ENCODE results near the gene PLEKHG5.
A peak's percentile ranks its signal among the peaks of the same experiment; 100 is the strongest.
"Not testable (repeated sequence)": the region's sequence is repeated elsewhere in the genome, so short reads cannot be mapped to it uniquely, and the experiment has no call there.

PLEKHG5 gene

DNA sequence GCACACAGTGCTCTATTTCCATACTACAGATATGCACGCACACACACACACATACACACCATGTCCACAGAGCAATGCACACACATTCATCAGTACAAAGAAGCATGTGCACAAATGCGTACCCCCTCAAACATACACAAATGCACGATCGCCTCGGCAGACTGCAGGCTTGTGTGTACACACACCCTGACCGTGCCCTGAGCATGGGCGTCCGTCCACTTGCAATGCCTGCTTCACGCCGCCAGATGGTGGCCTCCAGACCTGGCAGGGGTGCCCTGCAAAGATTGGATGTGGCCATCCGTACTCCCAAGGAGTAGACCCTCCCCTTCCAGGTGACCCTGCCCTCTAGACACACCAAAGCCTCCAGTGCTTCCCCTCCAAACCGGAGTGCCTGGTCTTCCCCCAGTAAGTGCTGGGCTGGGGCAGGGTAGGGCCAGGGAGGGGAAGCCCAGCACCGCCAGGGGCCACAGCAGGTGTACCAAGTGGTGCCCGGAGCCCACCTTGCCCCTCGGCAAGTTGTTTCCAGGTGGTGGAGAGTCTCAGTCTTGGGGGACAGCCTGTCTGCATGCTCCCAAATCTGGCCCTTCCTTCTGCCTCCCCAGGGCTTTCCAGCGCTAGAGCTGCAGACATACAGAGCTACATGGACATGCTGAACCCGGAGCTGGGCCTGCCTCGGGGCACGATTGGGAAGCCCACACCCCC, 46.3 kb downstream of the PLEKHG5 start:
- DNase-seq, result peak; percentile 72

DNA sequence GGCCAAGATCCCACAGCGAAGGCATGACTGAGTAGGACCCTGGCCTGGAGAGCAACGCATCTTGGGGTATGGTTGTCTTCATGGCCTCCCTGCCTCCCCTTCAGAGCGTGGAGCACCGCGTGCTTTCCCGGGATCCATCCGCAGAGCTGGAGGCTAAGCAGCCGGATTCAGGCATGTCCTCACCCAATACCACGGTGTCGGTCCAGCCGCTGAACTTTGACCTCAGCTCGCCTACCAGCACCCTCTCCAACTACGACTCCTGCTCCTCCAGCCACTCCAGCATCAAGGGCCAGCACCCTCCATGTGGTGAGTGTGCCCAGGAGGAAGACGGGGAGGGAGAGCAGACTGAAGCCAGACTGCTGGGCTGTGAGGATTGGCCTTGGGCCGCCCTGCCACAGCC, 47.1 kb downstream of the PLEKHG5 start:
- no peak for DNase-seq

DNA sequence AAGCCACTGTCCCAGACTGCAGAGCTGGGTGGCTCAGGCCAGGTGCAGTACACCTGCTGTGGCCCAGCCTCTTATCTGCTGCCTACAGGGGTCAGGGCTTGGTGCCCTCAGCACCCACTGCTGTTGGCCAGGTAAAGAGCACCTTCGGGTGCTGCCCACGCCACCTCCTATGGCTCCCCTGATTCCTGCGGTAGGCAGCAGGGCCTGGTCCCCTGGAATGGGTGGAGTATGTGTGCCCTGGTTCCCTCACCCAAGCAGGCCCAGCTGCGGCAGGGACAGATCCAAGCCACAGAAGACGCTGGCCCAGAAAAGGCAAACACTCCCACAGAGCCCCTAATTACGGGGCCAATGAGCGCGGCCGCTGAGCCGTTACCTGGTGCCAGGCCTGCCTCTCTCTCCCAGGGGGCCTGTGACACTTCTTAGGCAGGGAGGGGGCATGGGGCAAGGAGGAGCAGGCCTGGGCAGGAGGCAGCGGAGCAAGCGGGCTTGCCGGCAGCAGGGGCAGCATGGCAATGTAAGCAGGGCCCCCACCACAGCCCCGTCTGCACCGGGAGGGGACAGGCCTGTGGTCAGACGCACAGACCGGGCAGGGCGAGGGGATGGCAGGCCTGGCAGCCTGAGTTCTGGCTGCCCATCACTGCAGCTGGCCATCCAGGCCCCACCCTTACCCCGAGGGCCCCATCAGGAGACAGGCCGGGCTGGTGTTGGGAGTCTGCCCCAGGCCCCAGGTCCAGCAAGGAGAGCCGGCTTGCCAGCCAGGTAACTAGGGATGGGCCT, 47.9 kb downstream of the PLEKHG5 start:
- DNase-seq, result peak; percentile 48

DNA sequence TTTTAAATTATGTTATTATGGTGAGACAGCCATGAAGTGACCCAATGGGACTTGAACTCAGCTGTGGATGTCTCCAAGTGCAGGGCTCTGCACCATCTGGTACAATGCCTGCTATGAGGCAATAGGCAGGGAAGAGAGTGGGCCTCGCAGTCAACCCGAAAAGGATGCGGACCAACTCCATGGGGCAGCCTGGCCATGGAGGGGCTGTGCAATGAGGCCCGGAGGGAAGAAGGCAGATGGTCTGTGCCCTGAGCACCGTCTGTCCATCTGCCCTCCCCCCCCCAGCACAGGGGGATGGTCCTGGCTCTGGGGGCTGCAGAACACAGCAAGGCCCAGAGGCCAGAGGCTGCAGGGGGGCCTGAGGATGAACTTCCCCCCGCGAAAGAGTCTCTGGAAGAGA, 49.9 kb downstream of the PLEKHG5 start:
- no peak for DNase-seq

DNA sequence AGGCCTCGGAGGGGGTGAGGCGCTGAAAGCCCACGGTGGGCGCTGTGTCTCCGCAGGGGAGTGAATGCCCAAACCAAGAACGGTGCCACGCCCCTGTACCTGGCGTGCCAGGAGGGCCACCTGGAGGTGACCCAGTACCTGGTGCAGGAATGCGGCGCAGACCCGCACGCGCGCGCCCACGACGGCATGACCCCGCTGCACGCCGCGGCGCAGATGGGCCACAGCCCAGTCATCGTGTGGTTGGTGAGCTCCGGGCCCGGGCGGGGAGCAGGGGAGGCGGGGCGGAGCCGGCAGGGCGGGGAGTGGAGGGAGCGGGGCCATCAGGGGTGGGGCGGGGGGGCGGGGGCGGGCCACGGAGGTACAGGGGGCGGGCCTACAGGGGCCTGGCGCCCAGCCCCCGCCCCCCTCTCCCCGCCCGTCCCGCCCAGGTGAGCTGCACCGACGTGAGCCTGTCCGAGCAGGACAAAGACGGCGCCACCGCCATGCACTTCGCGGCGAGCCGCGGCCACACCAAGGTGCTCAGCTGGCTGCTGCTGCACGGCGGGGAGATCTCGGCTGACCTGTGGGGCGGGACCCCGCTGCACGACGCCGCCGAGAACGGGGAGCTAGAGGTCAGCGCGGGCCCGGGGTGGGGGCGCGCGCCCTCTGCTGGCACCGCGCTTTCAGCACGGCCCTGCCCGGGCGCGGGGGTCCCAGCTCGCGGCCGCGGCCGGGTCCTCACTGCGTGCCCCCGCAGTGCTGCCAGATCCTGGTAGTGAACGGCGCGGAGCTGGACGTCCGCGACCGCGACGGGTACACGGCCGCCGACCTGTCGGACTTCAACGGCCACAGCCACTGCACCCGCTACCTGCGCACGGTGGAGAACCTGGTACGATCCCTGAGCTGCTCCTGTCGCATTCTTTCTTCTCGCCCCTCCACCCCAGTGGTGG, 51.0 kb downstream of the PLEKHG5 start:
- DNase-seq, result peak; percentile 84

DNA sequence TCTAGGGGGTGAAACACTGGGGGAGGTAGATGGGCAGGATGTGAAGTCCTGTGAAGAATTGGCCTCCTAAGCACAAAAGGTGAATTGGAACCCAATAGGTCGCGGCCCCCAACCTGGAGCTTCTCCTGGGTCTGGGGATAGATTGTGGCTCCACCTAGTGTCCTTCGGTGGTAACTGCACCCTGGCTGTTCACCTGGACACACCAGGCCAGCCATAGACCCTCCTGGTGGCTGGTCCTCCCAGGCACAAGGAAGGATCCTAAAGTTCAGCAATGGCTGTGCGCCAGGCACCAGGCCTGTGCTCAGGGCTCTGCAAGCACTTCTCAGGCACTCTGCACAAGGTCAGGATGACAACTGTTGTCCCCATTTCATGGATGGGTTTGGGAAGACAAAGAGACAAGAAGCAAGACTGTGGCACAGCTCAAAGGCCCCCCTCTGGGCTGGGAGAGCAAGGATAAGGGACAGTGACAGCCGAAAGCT, 53.4 kb downstream of the PLEKHG5 start:
- peak; percentile 85 for DNase-seq

DNA sequence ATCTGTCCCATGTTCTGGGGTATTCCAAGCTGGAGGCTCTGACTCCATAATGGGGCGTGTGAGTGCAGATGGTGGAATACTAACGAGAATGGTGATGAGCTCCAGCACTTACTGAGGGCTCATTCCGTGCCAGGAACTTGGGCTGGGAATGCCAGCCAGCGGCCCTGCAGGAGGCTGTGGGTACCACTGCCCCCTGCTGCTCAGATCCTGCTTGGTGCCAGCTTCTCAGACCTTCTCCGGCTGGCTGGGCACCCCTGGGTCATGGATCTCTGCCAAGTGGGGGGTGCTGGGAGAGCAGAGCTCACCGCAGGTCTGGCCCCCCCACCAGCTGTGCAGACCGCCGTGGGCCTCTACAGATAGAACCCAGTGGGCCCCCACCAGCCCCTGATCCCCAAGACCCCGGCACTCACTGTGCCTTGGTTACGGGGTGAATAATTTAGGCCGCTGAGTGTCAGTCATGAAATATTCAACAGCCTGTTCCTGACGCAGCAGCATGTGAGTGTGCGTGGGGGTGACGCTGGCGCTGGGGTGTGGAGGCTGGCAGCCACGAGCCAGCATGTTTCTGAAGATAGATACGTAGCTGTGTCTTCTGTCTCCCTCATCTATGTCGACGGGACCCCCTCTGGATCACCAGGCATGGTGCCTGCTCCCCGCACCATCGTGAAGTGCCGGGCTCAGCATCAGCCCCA, 54.3 kb downstream of the PLEKHG5 start:
- DNase-seq, result not testable (repeated sequence)

DNA sequence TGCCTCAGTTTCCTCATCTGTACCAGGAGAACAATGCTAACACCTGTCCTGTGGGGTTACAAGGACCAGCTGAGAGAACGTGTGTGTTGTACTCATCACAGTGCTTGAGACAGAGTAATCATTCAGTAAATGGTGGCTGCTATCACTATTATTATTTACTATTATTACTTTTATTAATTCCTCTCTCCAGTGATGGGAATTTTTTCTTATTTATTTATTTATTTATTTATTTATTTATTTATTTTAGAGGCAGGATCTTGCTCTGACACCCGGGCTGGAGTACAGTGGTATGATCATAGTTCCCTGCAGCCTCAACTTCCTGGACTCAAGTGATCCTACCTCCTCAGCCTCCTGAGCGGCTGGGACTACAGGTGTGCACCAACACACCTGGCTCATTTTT, 55.2 kb downstream of the PLEKHG5 start:
- DNase-seq, result not testable (repeated sequence)

DNA sequence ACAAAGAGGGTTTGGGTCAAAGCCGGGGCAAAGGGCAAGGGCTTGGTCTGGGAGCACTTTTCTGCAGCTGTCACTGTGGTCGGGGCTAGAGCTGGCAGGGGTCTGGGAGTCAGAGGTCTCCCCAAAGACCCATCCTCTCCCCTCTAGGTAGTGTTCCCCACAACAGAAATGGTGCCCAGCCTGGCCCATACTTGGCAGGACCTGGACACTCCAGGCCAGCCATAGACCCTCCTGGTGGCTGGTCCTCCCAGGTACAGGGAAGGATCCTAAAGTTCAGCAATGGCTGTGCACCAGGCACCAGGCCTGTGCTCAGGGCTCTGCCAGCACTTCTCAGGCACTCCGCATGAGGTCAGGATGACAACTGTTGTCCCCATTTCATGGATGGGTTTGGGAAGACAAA, 55.9 kb downstream of the PLEKHG5 start:
- no peak for DNase-seq

DNA sequence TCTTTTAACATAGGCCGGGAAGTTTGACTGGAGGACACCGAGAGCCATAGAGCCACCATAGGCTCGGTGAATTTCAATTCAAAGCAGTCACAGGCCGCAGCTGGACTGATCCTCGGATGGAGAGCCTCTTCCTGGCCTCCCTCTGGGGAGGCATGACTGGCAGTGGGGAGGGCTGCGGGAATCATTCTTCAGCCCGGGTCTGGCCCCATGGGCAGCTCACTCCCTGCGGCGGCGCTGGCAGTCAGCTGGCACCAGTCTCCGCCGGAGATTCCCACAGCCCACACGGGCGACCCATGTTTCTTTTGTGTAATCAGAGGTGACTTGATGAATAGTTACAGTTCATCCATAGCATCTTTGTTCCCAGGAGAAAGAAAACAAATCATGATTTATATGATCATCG, 56.3 kb downstream of the PLEKHG5 start:
- DNase-seq, result no peak

DNA sequence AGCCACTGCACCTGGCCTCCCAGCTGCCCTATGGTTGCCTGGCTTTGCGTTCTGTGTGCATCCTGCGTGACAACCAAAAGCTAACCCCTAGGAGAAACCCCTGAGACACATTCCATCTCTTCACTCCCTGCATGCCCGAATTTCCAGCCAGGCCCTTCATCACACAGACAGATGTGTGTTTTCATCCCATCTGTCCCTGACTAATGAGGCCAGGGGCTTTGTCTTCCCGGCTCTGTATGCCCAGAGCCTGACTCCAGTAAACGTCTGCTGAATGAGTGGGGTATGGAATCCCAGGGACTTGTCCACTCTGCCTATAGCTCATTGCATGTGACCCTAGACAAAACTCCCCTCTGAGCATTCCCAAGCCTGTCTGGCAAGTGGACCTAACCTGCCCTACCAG, 57.3 kb downstream of the PLEKHG5 start:
- no peak for DNase-seq

DNA sequence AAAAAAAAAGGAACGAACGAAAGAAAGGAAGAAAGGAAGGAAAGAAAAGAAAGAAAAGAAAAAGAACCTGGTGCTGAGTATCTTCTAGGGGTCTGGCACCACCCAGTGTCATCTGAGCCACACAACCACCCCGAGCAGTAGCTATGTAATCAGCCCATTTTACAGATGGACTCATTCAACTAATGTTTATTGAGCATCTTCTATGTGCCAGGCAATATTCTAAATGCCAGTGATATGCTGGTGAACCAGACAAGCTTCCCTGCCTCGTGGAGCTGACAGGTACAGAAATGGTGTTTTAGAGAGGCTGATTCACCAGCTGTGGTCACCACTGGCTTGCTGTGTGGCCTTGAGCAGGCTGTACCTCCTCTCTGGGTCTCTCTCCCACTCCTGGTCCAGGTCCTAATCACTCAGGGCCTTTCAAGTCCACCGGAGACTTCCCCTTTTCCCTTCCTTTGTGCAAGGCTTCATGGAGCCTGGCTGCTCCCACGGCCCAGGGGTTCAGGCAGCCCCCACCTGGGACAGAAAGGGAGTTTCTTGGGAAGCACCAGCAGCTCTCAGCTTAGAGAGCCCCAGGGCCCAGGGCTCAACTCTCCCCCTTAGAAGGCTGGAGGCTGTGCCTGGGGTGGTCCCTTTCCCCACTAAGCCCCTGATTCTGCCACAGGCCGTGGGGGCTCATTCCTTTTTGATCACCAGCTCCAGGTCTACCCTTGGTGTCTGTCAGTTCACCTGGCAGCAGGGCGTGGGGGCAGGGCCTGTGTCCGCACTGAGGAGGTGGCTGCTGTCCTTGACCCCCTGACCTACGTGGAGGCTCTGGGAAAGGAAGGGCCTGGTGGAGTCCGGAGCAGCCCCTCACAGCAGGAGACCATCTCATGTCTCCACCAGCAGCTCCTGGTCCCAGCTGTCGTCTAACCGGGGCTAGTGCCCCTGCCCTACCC, 59.6 kb downstream of the PLEKHG5 start:
- DNase-seq, result not testable (repeated sequence)

DNA sequence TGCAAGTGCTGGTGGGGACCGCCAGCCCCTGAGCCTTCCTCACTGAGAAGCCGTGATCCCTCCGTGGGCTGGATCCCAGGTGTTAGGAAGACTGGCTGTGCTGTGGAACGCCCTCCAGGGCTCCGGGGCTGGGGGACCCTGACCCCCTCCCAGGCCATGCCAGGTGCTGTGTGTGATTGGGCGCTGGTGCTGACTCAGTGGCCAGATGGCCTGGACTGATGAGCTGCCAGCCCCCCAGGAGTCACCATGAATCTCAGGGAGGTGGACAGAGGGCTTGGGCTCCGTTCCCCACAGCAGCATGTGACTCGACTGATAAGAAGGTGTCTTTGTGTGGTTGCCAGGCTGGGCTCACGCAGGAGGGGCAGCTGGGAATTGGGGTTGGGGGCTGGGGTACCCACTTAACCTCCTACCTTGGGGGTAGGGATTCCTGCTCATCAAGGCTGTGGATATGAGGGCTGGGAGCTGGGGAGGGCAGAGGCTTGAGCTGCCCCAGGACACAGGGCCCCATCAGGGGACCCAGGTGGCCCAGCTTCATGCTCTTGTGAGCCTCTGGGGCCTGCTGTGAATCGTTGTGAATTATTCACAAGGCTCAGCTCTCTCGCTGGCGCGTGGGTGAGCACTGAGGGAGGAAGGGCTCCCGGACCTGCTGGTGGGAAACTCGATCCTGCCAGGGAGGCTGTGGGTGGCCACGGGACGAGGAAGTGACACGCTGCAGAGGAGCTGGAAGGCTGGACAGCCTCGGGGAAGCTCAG, 61.6 kb downstream of the PLEKHG5 start:
- not testable (repeated sequence) for DNase-seq

DNA sequence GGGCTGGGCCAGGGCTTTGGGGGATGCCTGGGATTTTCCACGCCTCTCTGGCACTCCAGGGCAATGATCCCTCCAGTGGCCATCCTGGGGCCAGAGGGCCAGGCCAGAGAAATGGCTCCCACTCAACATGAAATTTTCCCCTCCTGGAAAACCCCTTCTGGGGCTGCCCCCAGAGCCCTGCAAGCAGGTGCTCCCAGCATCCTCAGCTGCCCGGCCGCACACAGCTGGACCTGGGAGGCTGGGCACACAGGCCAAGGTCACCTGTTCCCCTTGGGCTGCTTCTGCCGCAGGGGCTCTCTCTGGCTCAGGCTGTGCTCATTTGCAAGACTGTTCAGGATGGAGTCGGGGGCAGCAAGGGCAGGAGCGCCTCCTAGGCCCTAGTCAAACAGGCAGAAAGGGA, 63.0 kb downstream of the PLEKHG5 start:
- DNase-seq, result not testable (repeated sequence)

DNA sequence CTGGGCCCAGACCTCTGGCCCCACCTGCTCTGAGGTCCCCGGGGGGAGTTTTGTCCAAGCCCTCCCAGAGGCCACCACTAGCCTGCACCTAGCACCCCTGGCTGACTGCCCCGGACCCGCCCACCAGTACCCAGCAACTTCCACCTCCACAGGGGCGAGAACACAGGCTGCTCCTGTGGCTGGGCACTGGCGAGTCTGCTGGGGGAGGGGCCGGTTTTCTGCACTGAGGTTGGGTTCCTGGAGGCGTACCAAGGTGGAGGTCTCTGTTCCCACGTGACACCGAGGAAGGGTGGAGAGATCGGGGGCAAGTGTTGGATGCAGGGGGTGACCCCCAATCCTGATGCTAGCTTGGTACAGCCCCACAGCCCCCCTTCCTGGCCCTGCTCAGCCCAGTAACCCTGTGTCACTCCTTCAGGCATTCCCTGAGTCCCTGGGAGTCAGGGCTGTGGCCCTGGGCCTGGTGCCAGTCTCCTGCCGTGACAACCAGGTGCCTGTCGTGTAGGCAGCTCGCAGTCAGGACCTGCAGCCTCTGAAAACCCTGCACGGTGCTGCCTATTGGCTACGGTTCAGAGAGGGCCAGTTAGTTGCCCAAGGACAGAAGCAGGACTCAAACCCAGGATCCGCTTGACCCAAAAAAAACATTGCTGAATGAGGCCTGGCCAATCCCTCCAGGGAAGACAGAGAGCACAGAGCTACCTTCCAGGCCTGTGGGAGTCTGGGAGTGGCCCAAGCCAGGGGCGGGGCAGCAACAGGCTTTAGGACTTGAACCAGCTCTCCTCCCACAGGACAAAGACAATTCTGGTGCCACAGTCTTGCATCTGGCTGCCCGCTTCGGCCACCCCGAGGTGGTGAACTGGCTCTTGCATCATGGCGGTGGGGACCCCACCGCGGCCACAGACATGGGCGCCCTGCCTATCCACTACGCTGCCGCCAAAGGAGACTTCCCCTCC, 63.8 kb downstream of the PLEKHG5 start:
- no peak for DNase-seq

DNA sequence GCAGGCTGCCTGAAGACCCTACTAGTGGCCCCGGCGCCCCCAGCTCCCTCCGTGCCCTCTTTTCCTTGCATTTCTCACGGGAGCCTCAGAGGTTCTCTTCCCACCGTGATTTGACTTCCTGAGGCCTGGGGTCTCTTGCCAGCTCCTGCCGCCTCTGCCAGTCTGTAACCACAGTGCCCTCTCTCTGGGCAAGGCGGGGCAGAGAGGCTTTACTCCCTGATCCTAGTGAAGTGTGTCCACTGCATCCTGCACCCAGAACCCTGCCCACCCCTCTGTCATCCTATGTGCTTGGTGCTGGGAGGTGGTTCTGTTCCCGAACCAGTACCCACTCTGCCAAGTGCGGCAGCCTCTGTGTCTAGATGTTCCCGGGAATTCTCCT, 64.5 kb downstream of the PLEKHG5 start:
- peak; percentile 50 for DNase-seq

DNA sequence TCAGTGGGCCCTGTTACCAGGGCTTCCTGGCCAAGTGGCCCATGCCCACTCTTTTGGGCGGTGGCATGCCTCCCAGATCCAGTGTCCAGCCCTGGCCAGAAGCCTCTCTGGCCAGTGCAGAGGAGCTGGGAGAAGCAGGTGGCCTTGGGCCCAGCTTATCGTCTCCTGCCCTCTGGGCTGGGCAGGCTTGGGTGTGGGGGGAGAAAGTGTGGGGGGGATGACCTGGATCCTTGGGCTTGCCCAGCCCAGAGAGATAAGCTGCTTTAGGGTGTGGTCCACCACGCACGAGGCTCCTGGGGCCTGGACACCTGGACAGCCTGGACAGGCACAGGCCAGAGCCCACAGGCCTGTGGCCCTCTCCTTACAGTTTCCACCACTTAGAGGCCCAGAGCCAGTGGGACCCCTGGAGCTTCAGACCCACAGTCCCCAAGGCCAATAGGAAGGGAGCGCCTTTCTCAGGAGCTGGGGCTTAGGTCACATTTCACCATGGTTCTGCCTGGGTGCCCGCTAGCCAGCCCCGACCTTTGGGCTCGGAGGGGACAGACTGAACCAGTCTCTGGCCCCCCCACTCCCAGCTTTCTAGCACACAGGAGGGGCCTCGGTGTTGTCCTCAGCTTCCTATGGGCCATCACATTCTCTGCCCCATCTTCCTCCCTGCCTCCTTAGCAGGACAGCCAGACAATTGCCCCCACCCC, 65.0 kb downstream of the PLEKHG5 start:
- DNase-seq, result peak; percentile 50

DNA sequence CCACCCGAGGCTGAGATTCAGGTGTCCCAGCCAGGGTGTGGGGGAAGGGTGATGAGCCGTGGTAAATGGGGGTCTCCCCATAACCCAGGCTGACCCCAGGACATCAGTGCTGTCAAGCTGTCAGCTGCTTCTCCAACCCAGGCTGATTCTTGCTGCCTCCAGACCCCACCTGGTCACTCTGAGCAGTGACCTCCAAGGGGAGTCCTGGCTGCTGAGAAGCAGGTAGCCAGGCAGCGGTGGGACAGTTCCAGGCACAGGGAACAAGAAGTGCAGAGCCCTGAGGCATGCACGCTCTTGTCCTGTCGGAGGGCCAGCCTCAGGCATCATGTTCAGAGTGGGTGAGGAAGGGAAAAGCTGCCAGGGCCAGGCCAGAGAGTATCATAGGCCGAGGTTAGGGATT, 65.8 kb downstream of the PLEKHG5 start:
- peak; percentile 53 for DNase-seq

Data from activated CD8-positive, alpha-beta memory T cell treated with anti-CD3 and anti-CD28 coated beads, Interleukin-2, amount 50 U/mL, for 48 hours (primary cell).